IMR-90 (cell line): ENCODE data around the gene CUL9. TPM values are rescaled to one million over a fixed set of nuclear protein-coding genes. Genes with fewer than 3 reads are reported as not detected.

ENCODE experiments used
- ATAC-seq: fragments of 200-7000 bp; cut with Tn5 transposase; 2 replicates; pipeline ENCODE4 v1.9.1; 2020; ENCODE audit warnings: low read depth, mild to moderate bottlenecking, moderate library complexity
- BruUV-seq: library from RNA; stranded (reverse); fragments of 400-500 nt; replicated peaks from 2 replicates; lab custom pipeline; 2021; lab: Mats Ljungman, UMichigan
- CTCF ChIA-PET: fragments of 300-600 bp; formaldehyde crosslinking; extraction: SDS; loops from one replicate; lab custom pipeline; 2021; ENCODE audit warnings: antibody characterized with exemption; lab: Yijun Ruan, JAX
- POLR2A ChIA-PET: fragments of 300-600 bp; sonication (Branson Sonifier 250); formaldehyde crosslinking; loops from one replicate; lab custom pipeline; 2022; ENCODE audit warnings: antibody characterized with exemption; ENCODE audit not compliant: unreplicated experiment; lab: Charles Lee
- DNase-seq: peaks from one replicate; pipeline ENCODE4 v3.0.0; 2013
- H2AFZ ChIP-seq: replicated peaks from 2 replicates; pipeline ENCODE3; 2013; ENCODE audit warnings: low read length, mild to moderate bottlenecking; ENCODE audit not compliant: poor library complexity
- H2AK5ac ChIP-seq: 2 replicates; pipeline ENCODE4 v1.6.1; 2013; ENCODE audit warnings: low read depth, low read length, inconsistent platforms
- H2AK9ac ChIP-seq: replicated peaks from 2 replicates; pipeline ENCODE3; 2013; ENCODE audit warnings: mild to moderate bottlenecking, low read depth, low read length, moderate library complexity; ENCODE audit not compliant: poor library complexity
- H2BK120ac ChIP-seq: 2 replicates; pipeline ENCODE4 v1.6.1; 2013; ENCODE audit warnings: low read depth, low read length, inconsistent platforms
- H2BK15ac ChIP-seq: 3 replicates; pipeline ENCODE4 v1.6.1; 2013; ENCODE audit warnings: low read depth, low read length, inconsistent platforms
- H2BK20ac ChIP-seq: 2 replicates; pipeline ENCODE4 v1.6.1; 2013; ENCODE audit warnings: low read depth, mild to moderate bottlenecking, inconsistent platforms, low read length, moderate library complexity
- H2BK5ac ChIP-seq: 2 replicates; pipeline ENCODE4 v1.6.1; 2013; ENCODE audit warnings: mild to moderate bottlenecking, low read depth, low read length, inconsistent platforms; ENCODE audit not compliant: poor library complexity, severe bottlenecking
- H3K14ac ChIP-seq: replicated peaks from 2 replicates; pipeline ENCODE4 v1.6.1; 2013; ENCODE audit warnings: low read depth, low read length, inconsistent platforms
- H3K18ac ChIP-seq: 2 replicates; pipeline ENCODE4 v1.6.1; 2013; ENCODE audit warnings: low read depth, low read length, control low read depth
- H3K23ac ChIP-seq: 2 replicates; pipeline ENCODE4 v1.6.1; 2013; ENCODE audit warnings: low read depth, low read length, inconsistent platforms
- H3K27ac ChIP-seq: 2 replicates; pipeline ENCODE4 v1.5.1; 2013; ENCODE audit warnings: mild to moderate bottlenecking, control low read depth, low read length; ENCODE audit not compliant: insufficient read depth
- H3K27me3 ChIP-seq: 2 replicates; pipeline ENCODE4 v1.6.1; 2013; ENCODE audit warnings: low read length; ENCODE audit not compliant: control insufficient read depth, insufficient read depth
- H3K36me3 ChIP-seq: 2 replicates; pipeline ENCODE4 v1.6.1; 2013; ENCODE audit warnings: low read length, mixed read lengths; ENCODE audit not compliant: control insufficient read depth, insufficient read depth
- H3K4ac ChIP-seq: 2 replicates; pipeline ENCODE4 v1.6.1; 2013; ENCODE audit warnings: low read depth, low read length, inconsistent platforms
- H3K4me1 ChIP-seq: 2 replicates; pipeline ENCODE4 v1.6.1; 2013; ENCODE audit warnings: low read length, mixed read lengths; ENCODE audit not compliant: control insufficient read depth, insufficient read depth
- H3K4me2 ChIP-seq: 2 replicates; pipeline ENCODE4 v1.6.1; 2013; ENCODE audit warnings: low read depth, mild to moderate bottlenecking, control low read depth, low read length, moderate library complexity
- H3K4me3 ChIP-seq: 2 replicates; pipeline ENCODE4 v1.5.1; 2013; ENCODE audit warnings: low read depth, mild to moderate bottlenecking, control low read depth, low read length, moderate library complexity; ENCODE audit not compliant: insufficient read depth
- H3K56ac ChIP-seq: 2 replicates; pipeline ENCODE4 v1.6.1; 2013; ENCODE audit warnings: low read length, inconsistent platforms; ENCODE audit not compliant: insufficient read depth; ENCODE audit errors: extremely low read depth
- H3K79me1 ChIP-seq, 2 experiments: 2 replicates each; pipeline ENCODE4 v1.6.1; 2013; ENCODE audit warnings: low read length in 2 of 2, inconsistent platforms in 1 of 2, low read depth in 1 of 2
- H3K9ac ChIP-seq: 2 replicates; pipeline ENCODE4 v1.6.1; 2013; ENCODE audit warnings: low read depth, low read length, control low read depth
- H3K9me1 ChIP-seq: 2 replicates; pipeline ENCODE4 v1.6.1; 2013; ENCODE audit warnings: low read length, inconsistent platforms; ENCODE audit not compliant: insufficient read depth
- H3K9me3 ChIP-seq: 2 replicates; pipeline ENCODE4 v1.6.1; 2013; ENCODE audit warnings: low read length; ENCODE audit not compliant: control insufficient read depth, insufficient read depth
- H4K20me1 ChIP-seq: 2 replicates; pipeline ENCODE4 v1.6.1; 2013; ENCODE audit warnings: low read length, inconsistent platforms; ENCODE audit not compliant: insufficient read depth
- H4K5ac ChIP-seq: 2 replicates; pipeline ENCODE4 v1.6.1; 2013; ENCODE audit warnings: mild to moderate bottlenecking, low read depth, low read length, control low read depth
- H4K8ac ChIP-seq, 2 experiments: 2 replicates each; pipeline ENCODE4 v1.6.1; 2013; ENCODE audit warnings: low read depth in 2 of 2, low read length in 2 of 2, control low read depth in 1 of 2, inconsistent platforms in 1 of 2
- H4K91ac ChIP-seq: 2 replicates; pipeline ENCODE4 v1.6.1; 2013; ENCODE audit warnings: low read depth, low read length, inconsistent platforms; ENCODE audit not compliant: insufficient read depth
- BHLHE40 ChIP-seq: fragments of 150-350 bp; IDR thresholded peaks from 2 replicates; pipeline ENCODE4 v1.6.1; 2016; ENCODE audit warnings: mild to moderate bottlenecking, low read depth, low read length
- CEBPB ChIP-seq: IDR thresholded peaks from 2 replicates; pipeline ENCODE4 v1.6.1; 2012; ENCODE audit warnings: low read depth, low read length, improper control_type of control experiment
- CHD1 ChIP-seq: IDR thresholded peaks from 2 replicates; pipeline ENCODE4 v1.6.1; 2012; ENCODE audit warnings: low read depth, low read length, improper control_type of control experiment
- CTCF ChIP-seq: conservative IDR thresholded peaks from 2 replicates; pipeline ENCODE4 v1.5.1; 2012; ENCODE audit warnings: mild to moderate bottlenecking, low read depth, low read length, improper control_type of control experiment
- ELK1 ChIP-seq: fragments of 150-350 bp; IDR thresholded peaks from 2 replicates; pipeline ENCODE4 v1.6.1; 2016; ENCODE audit warnings: low read depth, mild to moderate bottlenecking, low read length, moderate library complexity, borderline replicate concordance
- FOS ChIP-seq: fragments of 150-350 bp; IDR thresholded peaks from 2 replicates; pipeline ENCODE4 v1.6.1; 2016; ENCODE audit warnings: low read depth, low read length
- MAFK ChIP-seq: IDR thresholded peaks from 2 replicates; pipeline ENCODE4 v1.6.1; 2012; ENCODE audit warnings: low read depth, low read length, improper control_type of control experiment
- MAZ ChIP-seq: IDR thresholded peaks from 2 replicates; pipeline ENCODE4 v1.6.1; 2012; ENCODE audit warnings: low read depth, mild to moderate bottlenecking, low read length, improper control_type of control experiment, moderate library complexity, borderline replicate concordance
- MXI1 ChIP-seq: IDR thresholded peaks from 2 replicates; pipeline ENCODE4 v1.6.1; 2012; ENCODE audit warnings: low read depth, mild to moderate bottlenecking, low read length, moderate library complexity, borderline replicate concordance
- NFE2L2 ChIP-seq: fragments of 150-350 bp; IDR thresholded peaks from 2 replicates; pipeline ENCODE4 v1.6.1; 2016; ENCODE audit warnings: low read depth, mild to moderate bottlenecking, low read length
- POLR2A ChIP-seq: IDR thresholded peaks from 2 replicates; pipeline ENCODE4 v1.6.1; 2012; ENCODE audit warnings: mild to moderate bottlenecking, low read depth, low read length
- RAD21 ChIP-seq: IDR thresholded peaks from 2 replicates; pipeline ENCODE4 v1.6.1; 2012; ENCODE audit warnings: low read length, improper control_type of control experiment
- RCOR1 ChIP-seq: IDR thresholded peaks from 2 replicates; pipeline ENCODE4 v1.6.1; 2012; ENCODE audit warnings: mild to moderate bottlenecking, low read length, improper control_type of control experiment; ENCODE audit not compliant: insufficient replicate concordance
- RFX5 ChIP-seq: IDR thresholded peaks from 2 replicates; pipeline ENCODE4 v1.8.0; 2012; ENCODE audit warnings: low read depth, mild to moderate bottlenecking, low read length, moderate library complexity
- SMC3 ChIP-seq: fragments of 150-350 bp; IDR thresholded peaks from 2 replicates; pipeline ENCODE4 v1.6.1; 2016; ENCODE audit warnings: low read depth, mild to moderate bottlenecking, antibody characterized with exemption, low read length, moderate library complexity
- USF2 ChIP-seq: fragments of 150-350 bp; IDR thresholded peaks from 2 replicates; pipeline ENCODE4 v1.6.1; 2017; ENCODE audit warnings: mild to moderate bottlenecking, antibody characterized with exemption, low read length, low read depth
- WGBS, 2 experiments: methylation state at CpG; one replicate each; pipeline versions ENCODE4 v1.1.5 to v1.1.7; 2013; ENCODE audit warnings: missing lambda C conversion rate in 2 of 2; ENCODE audit not compliant: insufficient read length in 1 of 2; ENCODE audit errors: extremely low coverage in 2 of 2; 5-methylcytosine and 5-hydroxymethylcytosine counted together
- dilution Hi-C: fragments of 300-500 bp; cut with HindIII; formaldehyde crosslinking; loops from one replicate; pipeline ENCODE4 v1.14.3; 2018; ENCODE audit warnings: low sequenced_read_pairs; ENCODE audit not compliant: unreplicated experiment
- in situ Hi-C: fragments of 300-500 bp; cut with MboI; formaldehyde crosslinking; loops from 3 replicates; pipeline ENCODE4 v1.14.3; 2019; ENCODE audit warnings: low sequenced_read_pairs, inconsistent platforms, mixed read lengths
- intact Hi-C: fragments of 100-400 bp; cut with micrococcal nuclease; formaldehyde crosslinking; loops from 2 replicates; pipeline ENCODE4 v1.10.0; 2022
- polyA plus RNA-seq, 3 experiments: library from polyadenylated mRNA; depleted of rRNA; stranded (reverse); fragments of >200 nt; gene quantifications; 2 replicates each; pipeline ENCODE4 v1.2.3, GENCODE V29; 2012; ENCODE audit warnings: low replicate concordance in 1 of 3
- total RNA-seq: library from RNA; depleted of rRNA; stranded (reverse); fragments of >200 nt; gene quantifications from 2 replicates; pipeline ENCODE4 v1.2.3, GENCODE V29; 2012

The CUL9 gene
- total and polyA plus RNA-seq, 2 of the 4 experiments (the other 2 are of a cell fraction), result 7.7 to 19.5 TPM

GRCh38 chr6:43271103-43271815 is 89.3 kb downstream of the CUL9 start:
- no peak overlapping the region for H2BK20ac ChIP-seq
- DNase-seq, result no peak
- no peak overlapping the region for H4K5ac ChIP-seq
- H4K91ac ChIP-seq, result no peak overlapping the region
- H4K8ac ChIP-seq, result no peak overlapping the region
- no peak overlapping the region for H3K14ac ChIP-seq
- TF ChIP-seq MAZ (no peak), MAFK (no peak), FOS (no peak), MXI1 (no peak), BHLHE40 (no peak), CTCF (no peak), CEBPB (no peak), SMC3 (no peak), CHD1 (no peak), USF2 (no peak), NFE2L2 (no peak), RAD21 (no peak), ELK1 (no peak), RCOR1 (no peak), POLR2A (no peak), RFX5 (no peak)
- dilution Hi-C loops, result no loop called here
- no peak overlapping the region for H2AK5ac ChIP-seq
- no peaks in the 10 kb centered on the region; the same call in 1 of the 2 replicates for H4K20me1 ChIP-seq
- no peaks in the 10 kb centered on the region for H3K36me3 ChIP-seq
- intact Hi-C loops, result no loop called here
- H3K4me3 ChIP-seq, result no peak overlapping the region
- H2AFZ ChIP-seq, result no peak overlapping the region
- BruUV-seq, result no TSS peak
- ChIA-PET POLR2A (no interaction called here), CTCF (no interaction called here)
- H3K9me1 ChIP-seq, result peaks cover 8% of the 10 kb centered on the region
- H3K4ac ChIP-seq, result no peak overlapping the region
- H3K4me2 ChIP-seq, result no peak overlapping the region
- H3K56ac ChIP-seq, result no peak overlapping the region
- H2BK120ac ChIP-seq, result no peak overlapping the region
- no peak overlapping the region for H3K23ac ChIP-seq
- ATAC-seq, result no peak
- H3K79me1 ChIP-seq, result no peaks in the 10 kb centered on the region
- no peak overlapping the region for H2AK9ac ChIP-seq
- peaks cover 4% of the 10 kb centered on the region; the same call in 1 of the 2 replicates for H3K4me1 ChIP-seq
- H2BK15ac ChIP-seq, result no peak overlapping the region
- no peaks in the 10 kb centered on the region for H3K9me3 ChIP-seq
- H2BK5ac ChIP-seq, result no peak overlapping the region
- in situ Hi-C loops, result no loop called here
- 86% methylated on average over 5 of the region's 8 CpGs; no CpG with 5 or more reads in 1 of the 2 experiments for WGBS, 2 experiments
- H3K18ac ChIP-seq, result no peak overlapping the region
- no peak overlapping the region for H3K27ac ChIP-seq
- H3K9ac ChIP-seq, result no peak overlapping the region
- peaks cover 76% of the 10 kb centered on the region for H3K27me3 ChIP-seq
